IMR-90 (cell line): Measurements from ENCODE around the gene NOP10. TPM values are rescaled to one million over a fixed set of nuclear protein-coding genes. Genes with fewer than 3 reads are reported as not detected.

Source experiments
- MAZ ChIP-seq: IDR thresholded peaks from 2 replicates; pipeline ENCODE4 v1.6.1; 2012; ENCODE audit warnings: low read depth, mild to moderate bottlenecking, low read length, improper control_type of control experiment, moderate library complexity, borderline replicate concordance
- NFE2L2 ChIP-seq: fragments of 150-350 bp; IDR thresholded peaks from 2 replicates; pipeline ENCODE4 v1.6.1; 2016; ENCODE audit warnings: low read depth, mild to moderate bottlenecking, low read length
- RAD21 ChIP-seq: IDR thresholded peaks from 2 replicates; pipeline ENCODE4 v1.6.1; 2012; ENCODE audit warnings: low read length, improper control_type of control experiment
- RCOR1 ChIP-seq: IDR thresholded peaks from 2 replicates; pipeline ENCODE4 v1.6.1; 2012; ENCODE audit warnings: mild to moderate bottlenecking, low read length, improper control_type of control experiment; ENCODE audit not compliant: insufficient replicate concordance
- polyA plus RNA-seq, 3 experiments: library from polyadenylated mRNA; depleted of rRNA; stranded (reverse); fragments of >200 nt; gene quantifications; 2 replicates each; pipeline ENCODE4 v1.2.3, GENCODE V29; 2012; ENCODE audit warnings: low replicate concordance in 1 of 3
- total RNA-seq: library from RNA; depleted of rRNA; stranded (reverse); fragments of >200 nt; gene quantifications from 2 replicates; pipeline ENCODE4 v1.2.3, GENCODE V29; 2012

Gene NOP10
- total and polyA plus RNA-seq, 2 of the 4 experiments (the other 2 are of a cell fraction): 141 to 468 TPM

DNA sequence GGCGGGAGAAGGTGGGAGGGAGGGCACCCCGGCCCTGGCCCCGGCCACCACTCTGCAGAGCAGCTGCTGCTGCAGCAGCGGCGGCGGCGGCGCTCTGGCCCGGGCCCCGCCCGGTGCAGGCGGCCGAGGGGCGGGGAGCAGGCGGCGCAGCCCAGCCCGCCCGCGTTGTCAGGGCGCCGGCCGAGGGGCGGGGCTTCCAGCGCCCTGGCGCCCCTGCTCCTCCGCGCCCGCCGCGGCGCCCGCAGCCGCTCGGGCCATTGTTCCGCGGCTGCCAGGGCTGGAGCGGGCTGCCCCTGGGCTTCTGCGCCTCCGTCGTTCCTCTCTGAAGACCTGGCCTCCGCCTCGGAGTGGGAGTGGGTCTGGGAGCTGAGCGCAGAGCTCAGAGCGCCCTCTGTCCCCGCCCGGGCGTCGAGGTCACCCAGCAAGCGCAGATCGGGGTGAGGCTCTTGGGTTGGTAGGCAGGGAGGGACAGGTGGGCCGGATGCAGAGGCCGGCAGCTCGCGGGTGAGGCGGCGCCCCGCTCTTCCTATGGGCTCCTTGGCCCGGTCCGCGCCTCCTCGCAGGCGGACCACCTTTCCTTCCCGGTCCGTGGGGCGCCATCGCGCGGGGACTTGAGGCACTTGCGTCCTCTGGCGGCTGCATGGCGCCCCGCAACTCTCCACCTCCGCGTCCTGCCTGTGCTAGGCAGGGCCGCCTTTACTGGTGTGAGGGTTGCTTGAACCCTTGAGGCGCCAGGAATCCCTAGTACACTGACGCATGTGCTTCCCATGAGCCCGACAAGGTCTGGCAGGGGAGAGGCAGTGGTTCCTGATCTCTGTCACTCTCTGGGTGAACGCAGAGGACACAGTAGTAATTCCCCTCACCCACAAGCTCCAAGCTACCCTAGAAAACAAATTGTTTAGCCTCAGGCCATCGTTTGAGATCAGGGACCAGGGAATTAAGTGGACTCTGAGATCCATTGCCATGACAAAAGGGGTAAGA, 24.5 kb upstream of the NOP10 start, which contains the start of gene LPCAT4 (continued):
- TF ChIP-seq NFE2L2 (no peak), MAZ (peak; percentile 72), RCOR1 (no peak), RAD21 (peak; percentile 80)
